ENCODE results near the gene CPLANE2. TPM values are rescaled to one million over a fixed set of nuclear protein-coding genes. Genes with fewer than 3 reads are reported as not detected.

Gene CPLANE2
- total RNA-seq, 1 experiment from 2014 or later = 6.3 TPM

DNA sequence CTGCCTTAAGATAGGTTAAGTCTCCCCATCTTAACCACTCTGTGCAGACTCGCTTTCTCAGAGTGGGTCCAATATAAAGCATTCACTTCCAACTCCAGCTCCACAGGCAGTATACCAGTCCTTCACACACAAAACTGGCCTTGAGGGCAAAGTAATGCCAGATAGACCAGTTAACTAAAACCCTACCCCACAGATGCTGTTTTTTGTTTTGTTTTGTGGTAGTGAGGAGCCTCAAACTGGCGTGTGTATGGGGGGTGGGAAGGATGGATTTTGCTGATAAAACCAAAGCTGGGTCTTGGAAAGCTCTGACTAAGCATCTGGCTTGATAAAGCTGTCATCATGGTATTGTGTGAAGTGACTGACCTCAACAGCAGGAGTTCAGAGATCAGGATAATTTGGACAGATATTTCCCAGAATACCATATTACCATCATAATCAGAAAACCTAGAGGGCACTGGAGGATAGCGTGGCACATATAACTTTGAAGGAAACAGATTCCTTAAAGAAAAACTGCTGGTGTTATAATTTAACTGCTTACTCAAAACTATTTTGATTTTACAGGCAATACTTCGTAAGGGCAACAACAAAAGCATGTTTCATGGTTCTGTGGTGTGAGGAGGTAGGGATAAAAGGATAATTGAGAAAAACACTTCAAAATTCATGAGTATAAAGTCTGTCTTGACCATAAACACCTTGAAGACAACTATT lies 29.6 kb upstream of the CPLANE2 start:
- H4K20me1 ChIP-seq (ENCODE audit: control insufficient read depth, insufficient read depth, insufficient read length) = no peaks in the 10 kb centered on the region
- no peak overlapping the region for H4K91ac ChIP-seq (ENCODE audit: insufficient read length, low read depth, low read length)
- H3K4me1 ChIP-seq (ENCODE audit: insufficient read depth, low read length) = no peaks in the 10 kb centered on the region
- no peaks in the 10 kb centered on the region for H3K27me3 Mint-ChIP-seq (ENCODE audit: low read depth)
- no peak overlapping the region for H3K4me2 ChIP-seq (ENCODE audit: insufficient read depth, insufficient read length, low read length)
- H2BK120ac ChIP-seq (ENCODE audit: low read depth, low read length, poor library complexity, severe bottlenecking) = no peak overlapping the region
- no peaks in the 10 kb centered on the region for H3K79me1 ChIP-seq (ENCODE audit: insufficient read depth, low read depth, low read length, poor library complexity, severe bottlenecking)
- H3K4ac ChIP-seq (ENCODE audit: low read depth, low read length) = no peak overlapping the region
- H3K23me2 ChIP-seq (ENCODE audit: insufficient read length, low read depth, low read length, poor library complexity, severe bottlenecking) = no peaks in the 10 kb centered on the region
- no peak overlapping the region; a peak in 1 of 7 replicates for H3K27ac Mint-ChIP-seq
- no peak overlapping the region for H2BK12ac ChIP-seq (ENCODE audit: insufficient read length, low read depth, low read length)
- H3K23ac ChIP-seq (ENCODE audit: insufficient read length, low read depth, low read length) = no peak overlapping the region
- H4K8ac ChIP-seq (replicated peaks; ENCODE audit: insufficient read length, low read depth, low read length) = no peak overlapping the region
- no peak overlapping the region for H3T11ph ChIP-seq (ENCODE audit: low read length)
- no peak overlapping the region for H3K14ac ChIP-seq (ENCODE audit: insufficient read depth, low read length)
- no peaks in the 10 kb centered on the region for H3K9me3 Mint-ChIP-seq
- H2BK20ac ChIP-seq (ENCODE audit: low read depth, low read length, poor library complexity, severe bottlenecking) = no peak overlapping the region
- no peak overlapping the region for H3K4me3 Mint-ChIP-seq
- no peak for DNase-seq
- H3K56ac ChIP-seq (ENCODE audit: insufficient read length, low read depth, low read length) = no peak overlapping the region
- H3K9ac ChIP-seq (ENCODE audit: extremely low read depth, insufficient read length, low read length) = no peak overlapping the region
- H3K27me3 ChIP-seq (ENCODE audit: insufficient read depth, low read length) = no peaks in the 10 kb centered on the region
- no peak overlapping the region for H4K5ac ChIP-seq (ENCODE audit: insufficient read length, low read depth, low read length)
- H3K79me2 ChIP-seq (ENCODE audit: insufficient read depth, low read length) = no peaks in the 10 kb centered on the region
- no peak overlapping the region for H2BK15ac ChIP-seq (ENCODE audit: low read depth, low read length)
- no peak overlapping the region for H2BK5ac ChIP-seq (ENCODE audit: insufficient read length, low read length)
- H3K4me1 Mint-ChIP-seq = peaks cover 14 to 18% of the 10 kb centered on the region in 2 experiments
- TF ChIP-seq, protein P1, sequence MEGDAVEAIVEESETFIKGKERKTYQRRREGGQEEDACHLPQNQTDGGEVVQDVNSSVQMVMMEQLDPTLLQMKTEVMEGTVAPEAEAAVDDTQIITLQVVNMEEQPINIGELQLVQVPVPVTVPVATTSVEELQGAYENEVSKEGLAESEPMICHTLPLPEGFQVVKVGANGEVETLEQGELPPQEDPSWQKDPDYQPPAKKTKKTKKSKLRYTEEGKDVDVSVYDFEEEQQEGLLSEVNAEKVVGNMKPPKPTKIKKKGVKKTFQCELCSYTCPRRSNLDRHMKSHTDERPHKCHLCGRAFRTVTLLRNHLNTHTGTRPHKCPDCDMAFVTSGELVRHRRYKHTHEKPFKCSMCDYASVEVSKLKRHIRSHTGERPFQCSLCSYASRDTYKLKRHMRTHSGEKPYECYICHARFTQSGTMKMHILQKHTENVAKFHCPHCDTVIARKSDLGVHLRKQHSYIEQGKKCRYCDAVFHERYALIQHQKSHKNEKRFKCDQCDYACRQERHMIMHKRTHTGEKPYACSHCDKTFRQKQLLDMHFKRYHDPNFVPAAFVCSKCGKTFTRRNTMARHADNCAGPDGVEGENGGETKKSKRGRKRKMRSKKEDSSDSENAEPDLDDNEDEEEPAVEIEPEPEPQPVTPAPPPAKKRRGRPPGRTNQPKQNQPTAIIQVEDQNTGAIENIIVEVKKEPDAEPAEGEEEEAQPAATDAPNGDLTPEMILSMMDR (conservative IDR thresholded peaks at IDR 0.05) = no peak
- no peaks in the 10 kb centered on the region for H3K9me3 ChIP-seq (ENCODE audit: control insufficient read depth, low read depth, low read length)
- WGBS (ENCODE audit: extremely low coverage, insufficient read length, low lambda C conversion rate) = no CpG with 5 or more reads among the region's 4 CpGs
- no peak overlapping the region for H2AK5ac ChIP-seq (ENCODE audit: insufficient read length, low read length)
- H3K18ac ChIP-seq (ENCODE audit: insufficient read length, low read depth, low read length) = no peak overlapping the region
- H3K27ac ChIP-seq (ENCODE audit: insufficient read length, low read depth, low read length) = no peak overlapping the region
- no peaks in the 10 kb centered on the region for H3K36me3 Mint-ChIP-seq (ENCODE audit: insufficient read depth in 1 of 3, low read depth in 3 of 3)
- H2AFZ ChIP-seq (ENCODE audit: low read length) = no peak overlapping the region

Measured in H9 (cell line).